ENCODE results near the gene PLA2G3.
A peak's percentile ranks its signal among the peaks of the same experiment; 100 is the strongest.
"Not testable (repeated sequence)": the region's sequence is repeated elsewhere in the genome, so short reads cannot be mapped to it uniquely, and the experiment has no call there.

Gene PLA2G3

DNA sequence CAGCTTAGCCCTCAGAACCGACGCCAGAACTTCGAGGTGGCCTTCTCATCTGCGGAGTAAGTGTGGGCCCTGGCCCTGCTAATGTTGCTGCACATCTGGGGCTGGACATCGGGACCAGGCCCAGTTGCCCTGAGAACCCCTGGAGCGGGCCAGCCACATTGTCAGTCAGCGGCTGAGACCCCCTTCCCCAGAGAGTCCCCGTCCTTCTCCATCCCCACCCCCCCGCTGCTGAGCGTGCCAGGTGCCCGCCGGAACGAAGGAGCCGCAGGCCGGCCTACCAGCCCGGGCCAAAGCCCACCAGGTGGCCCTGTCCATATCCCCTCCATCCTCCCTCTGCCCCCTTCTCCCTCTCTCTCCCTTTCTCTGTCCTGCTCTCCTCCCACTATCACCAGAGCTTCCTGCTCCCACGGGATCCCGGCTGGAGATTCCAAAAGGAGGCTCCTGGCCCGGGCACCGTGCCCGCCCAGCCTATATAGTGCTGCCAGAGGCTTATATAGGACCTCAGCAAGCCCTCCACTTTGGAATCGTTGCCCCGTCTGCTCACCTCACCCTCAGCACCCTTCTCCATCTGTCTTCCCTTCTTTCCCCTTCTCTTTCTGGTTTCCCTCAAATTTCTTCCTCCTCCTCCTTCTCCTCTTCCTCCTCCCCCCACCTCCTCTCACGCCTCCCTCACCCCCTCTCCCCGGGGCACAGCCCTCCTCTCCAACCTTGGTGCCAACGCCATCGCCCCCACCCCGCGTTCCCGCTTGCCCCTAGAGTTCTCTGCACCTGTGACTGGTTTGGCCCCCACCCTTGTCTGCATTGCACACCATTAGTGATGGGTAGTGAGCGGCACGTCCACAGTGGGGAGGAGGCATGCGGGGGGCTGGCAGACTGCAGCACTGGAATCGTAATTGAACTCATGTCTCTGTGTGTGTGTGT lies 40.2 kb downstream of the PLA2G3 start:
- no peak for DNase-seq

DNA sequence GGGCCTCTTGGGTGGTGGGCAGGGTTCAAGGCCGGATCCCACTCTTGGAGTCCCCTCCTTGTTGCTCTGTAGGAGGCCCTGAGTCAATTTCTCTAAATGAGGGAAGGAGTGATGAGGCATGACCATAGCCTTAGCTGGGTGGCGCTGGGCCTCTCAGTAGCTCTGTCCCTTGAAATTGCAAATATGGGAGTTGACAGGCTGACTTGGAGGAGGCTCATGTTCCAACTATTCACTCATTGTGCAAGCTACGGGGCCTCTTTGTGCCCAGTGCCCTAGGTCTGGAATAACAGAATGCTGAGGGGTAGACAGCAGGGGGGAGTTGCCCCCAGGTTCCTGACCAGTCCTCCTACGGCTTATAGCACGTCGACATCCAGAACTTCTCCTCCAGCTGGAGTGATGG lies 40.9 kb downstream of the PLA2G3 start:
- no peak for DNase-seq

GRCh38 chr22:31098632-31099110 lies 41.6 kb downstream of the PLA2G3 start:
- no peak for DNase-seq

DNA sequence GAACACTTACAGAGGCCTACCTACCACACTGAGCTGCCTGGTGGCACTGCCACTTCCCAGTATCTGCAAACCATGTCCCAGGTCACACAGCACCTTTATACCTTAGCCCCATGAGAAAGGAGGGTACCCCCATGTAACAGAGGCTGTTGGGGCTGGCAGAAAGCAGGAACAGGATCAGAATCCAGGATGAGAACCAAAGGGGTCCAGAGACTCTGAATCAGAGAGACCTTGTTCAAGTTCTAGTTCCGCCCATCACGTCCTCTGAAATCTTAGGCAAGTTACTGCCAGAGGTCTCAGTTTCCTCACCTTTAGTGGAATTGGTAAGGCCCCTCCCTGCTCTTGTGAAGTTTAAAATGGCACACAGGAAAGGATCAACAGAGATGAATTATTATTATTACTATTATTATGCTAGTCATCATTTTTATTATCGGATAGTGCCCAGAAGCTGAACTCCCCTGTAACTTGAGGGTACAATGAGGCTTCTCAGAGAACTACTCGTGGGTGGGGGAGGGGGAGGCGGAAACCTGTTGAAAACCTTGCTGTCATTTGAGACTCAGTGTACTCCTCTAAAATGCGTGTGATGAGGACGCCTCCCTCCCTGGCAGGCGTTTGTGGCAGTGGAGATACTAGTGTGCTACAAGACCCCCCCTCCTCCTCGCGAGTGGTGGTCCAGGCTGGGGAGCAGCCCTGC lies 42.2 kb downstream of the PLA2G3 start:
- DNase-seq, result no peak

- DNase-seq, result not testable (repeated sequence)
Measured at GRCh38 chr22:31097539-31097938, 42.8 kb downstream of the PLA2G3 start.

DNA sequence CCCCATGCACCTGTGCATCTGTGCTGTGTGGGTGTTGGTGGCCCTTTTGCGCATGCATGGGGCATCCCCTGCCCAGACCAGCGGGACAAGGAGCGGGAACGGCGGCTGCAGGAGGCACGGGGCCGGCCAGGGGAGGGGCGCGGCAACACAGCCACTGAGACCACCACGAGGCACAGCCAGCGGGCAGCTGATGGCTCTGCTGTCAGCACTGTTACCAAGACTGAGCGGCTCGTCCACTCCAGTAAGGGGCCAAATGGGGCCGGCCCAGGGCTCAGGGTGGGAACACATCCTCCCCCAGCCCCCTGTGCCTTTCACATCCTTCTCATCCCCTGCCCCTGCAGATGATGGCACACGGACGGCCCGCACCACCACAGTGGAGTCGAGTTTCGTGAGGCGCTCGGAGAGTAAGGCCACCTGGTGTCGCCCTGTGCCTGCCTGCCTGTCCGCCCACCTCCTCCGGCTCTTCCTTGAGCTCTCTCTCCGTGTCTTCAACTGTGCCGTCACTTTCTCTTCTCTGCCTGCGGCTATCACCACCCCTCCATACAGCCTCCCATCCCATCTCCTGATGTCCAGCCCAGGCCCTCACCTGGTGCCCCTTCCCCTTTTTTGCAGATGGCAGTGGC lies 43.5 kb downstream of the PLA2G3 start:
- DNase-seq, result no peak

GRCh38 chr22:31095637-31096249 lies 44.6 kb downstream of the PLA2G3 start:
- no peak for DNase-seq

- DNase-seq, result no peak
Measured at GRCh38 chr22:31094741-31095140, 45.6 kb downstream of the PLA2G3 start.

DNA sequence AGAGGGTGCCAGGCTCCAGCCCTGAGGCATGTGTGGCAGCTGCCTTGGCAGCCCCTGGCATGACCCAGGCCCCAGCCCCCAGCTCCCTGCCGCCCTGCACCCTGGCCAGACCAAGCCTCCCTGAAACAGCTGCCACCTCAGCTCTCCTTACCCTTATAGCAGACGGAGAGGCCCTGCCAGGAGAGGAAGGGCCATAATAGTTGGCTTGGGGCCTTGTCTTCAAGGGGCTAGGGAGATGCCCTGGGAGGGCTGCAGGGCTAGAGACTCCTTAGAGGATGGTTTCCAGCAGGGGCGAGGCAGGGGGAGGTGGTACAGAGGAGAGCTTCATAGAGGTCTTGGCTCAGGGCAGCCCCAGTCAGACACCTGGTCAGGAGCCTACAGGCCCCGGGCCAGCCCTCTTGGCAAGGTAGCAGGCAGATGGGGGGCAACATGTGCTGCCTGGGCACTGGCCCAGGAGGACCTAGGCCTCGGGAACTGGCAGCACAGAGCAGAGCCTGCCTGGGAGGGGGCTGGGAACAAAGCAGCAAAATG lies 46.2 kb downstream of the PLA2G3 start:
- no peak for DNase-seq

DNA sequence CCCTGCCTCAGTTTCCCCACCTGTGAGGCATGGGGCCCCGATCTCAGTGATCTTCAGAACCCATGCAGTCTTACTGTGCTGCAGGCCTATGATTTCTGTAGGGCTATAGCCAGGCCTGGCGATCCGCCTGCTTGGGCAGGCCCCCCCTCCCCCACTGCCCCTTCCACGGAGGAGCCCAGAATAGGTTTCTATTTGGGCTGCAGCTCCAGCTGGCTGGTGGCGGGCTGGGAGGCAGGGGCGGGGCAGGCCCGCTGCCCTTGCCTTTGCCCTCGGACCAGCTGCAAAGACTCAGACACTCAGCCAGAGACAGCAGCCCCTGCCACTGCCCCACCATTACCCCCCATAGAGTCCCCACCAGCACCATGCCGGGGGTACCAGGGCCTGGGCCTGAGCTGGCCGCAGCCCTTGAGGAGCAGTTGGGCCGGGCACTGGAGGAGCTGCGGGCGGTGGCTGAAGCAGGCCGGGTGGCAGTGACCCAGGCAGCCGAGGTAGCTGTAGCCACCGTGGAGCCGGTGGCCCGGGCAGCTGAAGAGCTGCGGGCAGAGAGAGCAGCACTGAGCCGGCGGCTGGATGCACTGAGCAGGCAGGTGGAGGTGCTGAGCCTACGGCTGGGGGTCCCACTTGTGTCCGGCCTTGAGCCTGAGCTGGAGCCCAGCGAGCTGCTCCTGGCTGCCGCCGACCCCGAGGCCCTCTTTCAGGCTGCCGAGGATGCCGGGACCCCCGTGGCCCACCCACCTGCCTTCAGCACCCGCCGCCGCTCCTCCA lies 47.0 kb downstream of the PLA2G3 start:
- no peak for DNase-seq

DNA sequence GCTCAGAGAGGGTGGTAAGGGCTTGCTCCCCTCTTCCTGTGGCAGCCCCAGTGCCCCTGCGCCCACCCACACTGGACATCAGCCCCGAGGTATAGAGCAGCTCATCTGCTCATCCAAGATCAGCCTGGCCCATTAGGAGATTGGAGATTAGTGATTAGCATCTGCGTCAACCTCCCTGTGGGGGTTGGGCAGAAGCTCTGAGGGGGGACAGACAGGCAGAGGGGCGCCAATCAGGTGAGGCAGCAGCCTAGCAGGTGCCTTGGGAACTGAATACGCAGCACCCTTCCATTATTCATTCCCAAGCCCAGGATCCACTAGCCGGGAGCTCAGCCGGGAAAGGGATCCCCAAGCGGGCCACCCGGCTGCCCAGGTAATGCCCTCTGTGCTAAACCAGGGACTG lies 48.1 kb downstream of the PLA2G3 start:
- DNase-seq, result no peak

DNA sequence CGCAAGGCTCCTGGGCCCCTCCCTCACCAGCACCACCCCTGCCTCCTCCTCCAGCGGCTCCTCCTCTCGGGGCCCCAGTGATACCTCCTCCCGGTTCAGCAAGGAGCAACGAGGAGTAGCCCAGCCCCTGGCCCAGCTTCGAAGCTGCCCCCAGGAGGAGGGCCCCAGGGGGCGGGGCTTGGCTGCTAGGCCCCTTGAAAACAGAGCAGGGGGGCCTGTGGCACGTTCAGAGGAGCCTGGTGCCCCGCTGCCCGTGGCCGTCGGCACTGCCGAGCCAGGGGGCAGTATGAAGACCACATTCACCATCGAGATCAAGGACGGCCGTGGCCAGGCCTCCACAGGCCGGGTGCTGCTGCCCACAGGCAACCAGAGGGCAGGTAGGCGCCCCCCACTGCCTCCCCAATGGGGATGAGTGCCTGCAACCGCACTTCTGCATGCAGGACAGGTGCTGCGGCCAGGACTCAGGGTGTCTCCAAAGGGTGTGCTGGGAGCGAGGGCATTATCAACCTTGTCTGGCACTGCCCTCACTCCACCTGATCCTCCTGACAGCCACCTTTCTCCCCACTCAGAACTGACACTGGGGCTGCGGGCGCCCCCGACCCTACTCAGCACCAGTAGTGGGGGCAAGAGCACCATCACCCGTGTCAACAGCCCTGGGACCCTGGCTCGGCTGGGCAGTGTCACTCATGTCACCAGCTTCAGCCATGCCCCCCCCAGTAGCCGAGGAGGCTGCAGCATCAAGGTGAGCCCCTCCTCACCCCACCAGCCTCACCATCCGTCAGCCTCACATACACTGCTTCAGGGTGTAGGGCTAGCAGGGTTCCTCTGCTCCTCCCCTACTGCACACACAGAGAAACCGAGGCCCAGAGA lies 49.0 kb downstream of the PLA2G3 start:
- no peak for DNase-seq

GRCh38 chr22:31090217-31091085 lies 49.9 kb downstream of the PLA2G3 start:
- DNase-seq, result no peak

- DNase-seq, result peak; percentile 42
Measured at GRCh38 chr22:31089160-31090100, 50.9 kb downstream of the PLA2G3 start.

- no peak for DNase-seq
Measured at GRCh38 chr22:31088233-31088986, 51.9 kb downstream of the PLA2G3 start.

DNA sequence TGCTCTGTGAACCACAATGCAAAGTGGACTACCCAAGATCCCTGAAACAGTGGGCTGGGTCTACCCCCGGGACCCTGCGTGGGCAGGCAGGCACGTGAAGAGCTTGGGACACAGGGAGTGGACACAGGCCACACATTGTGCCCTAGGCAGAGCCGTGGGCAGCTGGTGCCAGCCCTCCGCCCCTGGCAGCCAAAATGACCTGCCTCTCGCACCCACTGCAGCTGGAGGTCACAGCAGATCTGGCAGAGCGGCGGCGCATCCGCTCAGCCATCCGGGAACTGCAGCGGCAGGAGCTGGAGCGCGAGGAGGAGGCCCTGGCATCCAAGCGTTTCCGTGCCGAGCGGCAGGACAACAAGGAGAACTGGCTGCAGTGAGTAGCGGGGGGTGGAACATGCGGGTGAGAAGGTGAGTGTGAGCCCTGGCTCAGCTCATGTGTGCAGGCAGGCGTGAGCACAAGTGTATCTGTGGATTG lies 52.5 kb downstream of the PLA2G3 start:
- no peak for DNase-seq

- DNase-seq, result no peak
Measured at GRCh38 chr22:31086703-31087330, 53.5 kb downstream of the PLA2G3 start.

Measured in activated CD4-positive, alpha-beta T cell treated with anti-CD3 and anti-CD28 coated beads, Interleukin-10, Interleukin-2, amounts not matched to agents 100 ng/mL and 50 ng/mL, durations not matched to agents 16 hours and 8 hours (primary cell).